ENCODE results near the gene EVC2.

DNA sequence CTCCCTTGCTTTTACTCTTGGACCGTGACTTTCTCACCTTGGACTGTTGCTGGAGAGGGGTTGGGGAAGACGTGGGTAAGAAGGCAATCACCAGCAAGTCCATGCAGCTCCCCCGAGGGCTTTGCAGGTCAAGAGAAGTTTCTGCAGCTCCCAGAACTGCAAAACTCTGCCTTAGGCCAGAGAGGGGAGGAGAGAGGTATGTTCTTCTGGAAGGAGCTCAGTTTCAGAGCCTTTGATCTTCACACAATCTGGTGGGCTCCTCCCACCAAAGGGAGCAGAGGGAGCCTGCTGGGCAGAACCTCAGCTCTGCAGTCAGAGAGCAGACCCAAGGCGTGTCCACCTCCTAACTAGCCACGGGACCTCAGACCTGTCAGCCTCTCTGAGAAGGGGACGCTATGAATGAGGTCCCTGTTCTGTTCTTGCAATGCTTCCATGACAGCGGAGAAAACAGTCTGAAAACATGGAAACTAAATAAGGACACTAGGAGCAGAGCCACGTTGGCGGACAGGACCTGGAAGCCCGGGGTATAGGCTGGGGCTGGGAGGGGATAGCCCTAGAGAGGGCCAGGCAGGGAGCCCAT lies 92.8 kb downstream of the EVC2 start:
- TF ChIP-seq, protein P1, sequence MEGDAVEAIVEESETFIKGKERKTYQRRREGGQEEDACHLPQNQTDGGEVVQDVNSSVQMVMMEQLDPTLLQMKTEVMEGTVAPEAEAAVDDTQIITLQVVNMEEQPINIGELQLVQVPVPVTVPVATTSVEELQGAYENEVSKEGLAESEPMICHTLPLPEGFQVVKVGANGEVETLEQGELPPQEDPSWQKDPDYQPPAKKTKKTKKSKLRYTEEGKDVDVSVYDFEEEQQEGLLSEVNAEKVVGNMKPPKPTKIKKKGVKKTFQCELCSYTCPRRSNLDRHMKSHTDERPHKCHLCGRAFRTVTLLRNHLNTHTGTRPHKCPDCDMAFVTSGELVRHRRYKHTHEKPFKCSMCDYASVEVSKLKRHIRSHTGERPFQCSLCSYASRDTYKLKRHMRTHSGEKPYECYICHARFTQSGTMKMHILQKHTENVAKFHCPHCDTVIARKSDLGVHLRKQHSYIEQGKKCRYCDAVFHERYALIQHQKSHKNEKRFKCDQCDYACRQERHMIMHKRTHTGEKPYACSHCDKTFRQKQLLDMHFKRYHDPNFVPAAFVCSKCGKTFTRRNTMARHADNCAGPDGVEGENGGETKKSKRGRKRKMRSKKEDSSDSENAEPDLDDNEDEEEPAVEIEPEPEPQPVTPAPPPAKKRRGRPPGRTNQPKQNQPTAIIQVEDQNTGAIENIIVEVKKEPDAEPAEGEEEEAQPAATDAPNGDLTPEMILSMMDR (optimal IDR thresholded peaks at IDR 0.05 in 1 of 3, IDR thresholded peaks at IDR 0.05 in 1 of 3, conservative IDR thresholded peaks at IDR 0.05 in 1 of 3; ENCODE audit: extremely low read depth in 1 of 3, insufficient read depth in 2 of 3, low read length in 3 of 3): no peak
- TF ChIP-seq EZH2 (IDR thresholded peaks at IDR 0.05; ENCODE audit: low read length): no peak
